CD4-positive, alpha-beta T cell (primary cell): ENCODE data around the gene EML6. TPM values are rescaled to one million over a fixed set of nuclear protein-coding genes. Genes with fewer than 3 reads are reported as not detected.
"Not testable (repeated sequence)": the region's sequence is repeated elsewhere in the genome, so short reads cannot be mapped to it uniquely, and the experiment has no call there.

ENCODE experiments used
- ATAC-seq: fragments of 200-7000 bp; cut with Tn5 transposase; one replicate; pipeline ENCODE4 v1.10.0; 2022; ENCODE audit warnings: mild to moderate bottlenecking; ENCODE audit not compliant: poor library complexity
- CTCF ChIA-PET: fragments of 350-600 bp; sonication (Branson Sonifier 250); formaldehyde crosslinking; loops from one replicate; lab custom pipeline; 2021; ENCODE audit warnings: antibody characterized with exemption, inconsistent platforms; lab: Charles Lee
- POLR2A ChIA-PET: fragments of 350-600 bp; sonication (Branson Sonifier 250); formaldehyde crosslinking; loops from one replicate; lab custom pipeline; 2021; ENCODE audit warnings: antibody characterized with exemption, inconsistent platforms; lab: Charles Lee
- DNase-seq, 14 experiments: peaks; one replicate each; pipeline ENCODE4 v3.0.0-alpha.2; 2013 to 2020; ENCODE audit warnings: mixed read lengths in 2 of 14
- H3K27ac ChIP-seq, 2 donors: one replicate each; pipeline versions ENCODE4 v1.5.1 to v1.7.0; 2013; ENCODE audit warnings: low read length in 2 of 2, low read depth in 1 of 2, mild to moderate bottlenecking in 1 of 2
- H3K27me3 ChIP-seq, 2 experiments: 1 replicate in 1 of 2; 2 replicates in 1 of 2; pipeline versions ENCODE4 v1.6.1 to v1.7.0; 2013; ENCODE audit warnings: low read length in 2 of 2, control low read depth in 1 of 2, mild to moderate bottlenecking in 1 of 2, moderate library complexity in 1 of 2; ENCODE audit not compliant: insufficient read depth in 2 of 2, control insufficient read depth in 1 of 2
- H3K36me3 ChIP-seq: one replicate; pipeline ENCODE4 v1.6.1; 2013; ENCODE audit warnings: low read length, control low read depth; ENCODE audit not compliant: insufficient read depth
- H3K4me1 ChIP-seq: one replicate; pipeline ENCODE4 v1.6.1; 2013; ENCODE audit warnings: low read length, control low read depth; ENCODE audit not compliant: insufficient read depth
- H3K4me3 ChIP-seq: one replicate; pipeline ENCODE4 v1.5.1; 2013; ENCODE audit warnings: mild to moderate bottlenecking, low read length, moderate library complexity
- H3K9me3 ChIP-seq, 2 experiments: 1 replicate in 1 of 2; 2 replicates in 1 of 2; pipeline versions ENCODE4 v1.6.1 to v1.7.0; 2013; ENCODE audit warnings: low read length in 2 of 2, mild to moderate bottlenecking in 2 of 2, control low read depth in 1 of 2, moderate library complexity in 1 of 2; ENCODE audit not compliant: control insufficient read depth in 1 of 2, insufficient read depth in 1 of 2
- H3K27ac Mint-ChIP-seq: one replicate; pipeline ENCODE4 v1.8.0; 2020; ENCODE audit warnings: mixed read lengths
- H3K27me3 Mint-ChIP-seq: one replicate; pipeline ENCODE4 v1.8.0; 2021; ENCODE audit warnings: mixed read lengths
- H3K36me3 Mint-ChIP-seq: one replicate; pipeline ENCODE4 v1.8.0; 2021; ENCODE audit warnings: low read depth, mixed read lengths
- H3K4me1 Mint-ChIP-seq: one replicate; pipeline ENCODE4 v1.8.0; 2021; ENCODE audit warnings: low read depth, mixed read lengths
- H3K4me3 Mint-ChIP-seq: one replicate; pipeline ENCODE4 v1.8.0; 2020; ENCODE audit warnings: mild to moderate bottlenecking, mixed read lengths
- H3K9me3 Mint-ChIP-seq: one replicate; pipeline ENCODE4 v1.8.0; 2020; ENCODE audit warnings: mixed read lengths
- intact Hi-C, 2 experiments: fragments of 100-400 bp; cut with DNase I in 1 of 2; cut with micrococcal nuclease in 1 of 2; formaldehyde crosslinking; loops; one replicate each; pipeline versions ENCODE4 v1.15.1 to v1.9.0; 2023 to 2025; cut with DNase I, micrococcal nuclease
- total RNA-seq, 174 experiments: library from RNA in 2 of 174; stranded (reverse) in 2 of 174; gene quantifications; one replicate each; pipeline ENCODE4 v1.2.3 and lab custom pipeline; 2021 to 2026
- TF ChIP-seq, protein P1 (sequence below): fragments of 200-600 bp; IDR thresholded peaks from one replicate; pipeline ENCODE4 v1.8.0; 2022; ENCODE audit warnings: antibody characterized with exemption, mild to moderate bottlenecking

The EML6 gene
- total RNA-seq, 2 experiments from 2014 or later = 0.22 to 0.34 TPM

GRCh38 chr2:54692556-54692955 lies 30.9 kb upstream of the EML6 start:
- Histone ChIP-seq H3K36me3 (no peaks in the 10 kb centered on the region), H3K27me3 (no peaks in the 10 kb centered on the region), H3K27ac (no peak overlapping the region), H3K4me3 (no peak overlapping the region), H3K4me1 (no peaks in the 10 kb centered on the region), H3K9me3 (no peaks in the 10 kb centered on the region)
- Mint-ChIP-seq H3K27me3 (peaks cover 7% of the 10 kb centered on the region), H3K4me3 (no peak overlapping the region), H3K27ac (no peak overlapping the region), H3K36me3 (no peaks in the 10 kb centered on the region), H3K4me1 (no peaks in the 10 kb centered on the region), H3K9me3 (no peaks in the 10 kb centered on the region)
- TF ChIP-seq, protein P1, sequence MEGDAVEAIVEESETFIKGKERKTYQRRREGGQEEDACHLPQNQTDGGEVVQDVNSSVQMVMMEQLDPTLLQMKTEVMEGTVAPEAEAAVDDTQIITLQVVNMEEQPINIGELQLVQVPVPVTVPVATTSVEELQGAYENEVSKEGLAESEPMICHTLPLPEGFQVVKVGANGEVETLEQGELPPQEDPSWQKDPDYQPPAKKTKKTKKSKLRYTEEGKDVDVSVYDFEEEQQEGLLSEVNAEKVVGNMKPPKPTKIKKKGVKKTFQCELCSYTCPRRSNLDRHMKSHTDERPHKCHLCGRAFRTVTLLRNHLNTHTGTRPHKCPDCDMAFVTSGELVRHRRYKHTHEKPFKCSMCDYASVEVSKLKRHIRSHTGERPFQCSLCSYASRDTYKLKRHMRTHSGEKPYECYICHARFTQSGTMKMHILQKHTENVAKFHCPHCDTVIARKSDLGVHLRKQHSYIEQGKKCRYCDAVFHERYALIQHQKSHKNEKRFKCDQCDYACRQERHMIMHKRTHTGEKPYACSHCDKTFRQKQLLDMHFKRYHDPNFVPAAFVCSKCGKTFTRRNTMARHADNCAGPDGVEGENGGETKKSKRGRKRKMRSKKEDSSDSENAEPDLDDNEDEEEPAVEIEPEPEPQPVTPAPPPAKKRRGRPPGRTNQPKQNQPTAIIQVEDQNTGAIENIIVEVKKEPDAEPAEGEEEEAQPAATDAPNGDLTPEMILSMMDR = no peak
- ChIA-PET CTCF (no interaction called here), POLR2A (interaction anchor here (0.8 kb wide), 1 partner anchor 12 kb away, joined by 3 read pairs; no protein-coding TSS in a partner anchor)
- DNase-seq (no peak), ATAC-seq (no peak)
- intact Hi-C loops = no loop called here

- H3K36me3 Mint-ChIP-seq = no peaks in the 10 kb centered on the region
- POLR2A ChIA-PET = no interaction called here
- DNase-seq (no peak), ATAC-seq (no peak)
- Histone ChIP-seq H3K4me3 (no peak overlapping the region), H3K9me3 (no peaks in the 10 kb centered on the region), H3K27ac (no peak overlapping the region), H3K4me1 (no peaks in the 10 kb centered on the region), H3K36me3 (no peaks in the 10 kb centered on the region), H3K27me3 (no peaks in the 10 kb centered on the region)
- H3K4me1 Mint-ChIP-seq = no peaks in the 10 kb centered on the region
- H3K27ac Mint-ChIP-seq = no peak overlapping the region
- H3K9me3 Mint-ChIP-seq = no peaks in the 10 kb centered on the region
- CTCF ChIA-PET = no interaction called here
- no peak overlapping the region for H3K4me3 Mint-ChIP-seq
- H3K27me3 Mint-ChIP-seq = peaks cover 4% of the 10 kb centered on the region
- TF ChIP-seq, protein P1 = no peak
- intact Hi-C loops = no loop called here
Measured at GRCh38 chr2:54695378-54695777, 28.1 kb upstream of the EML6 start.

DNA sequence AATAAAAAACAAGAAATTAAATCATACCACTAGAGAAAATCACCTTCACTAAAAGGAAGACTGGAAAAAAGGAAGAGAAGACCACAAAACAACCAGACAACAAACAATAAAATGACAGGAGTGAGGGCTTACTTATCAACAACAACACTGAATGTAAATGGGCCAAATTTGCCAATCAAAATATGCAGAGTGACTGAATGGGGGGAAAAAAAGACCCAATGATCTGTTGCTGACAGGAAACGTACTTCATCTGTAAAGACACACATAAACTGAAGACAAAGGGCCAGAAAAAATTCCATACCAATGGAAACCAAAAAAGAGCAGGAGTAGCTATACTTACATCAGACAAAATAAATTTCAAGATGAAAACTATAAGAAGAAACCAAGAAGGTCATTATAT lies 25.5 kb upstream of the EML6 start:
- H3K27ac Mint-ChIP-seq = no peak overlapping the region
- ATAC-seq (no peak), DNase-seq (no peak)
- ChIA-PET POLR2A (no interaction called here), CTCF (interaction anchor here (0.5 kb wide), 1 partner anchor 7 kb away, joined by 3 read pairs; no protein-coding TSS in a partner anchor)
- Histone ChIP-seq H3K36me3 (no peaks in the 10 kb centered on the region), H3K4me3 (no peak overlapping the region), H3K4me1 (no peaks in the 10 kb centered on the region), H3K9me3 (no peaks in the 10 kb centered on the region), H3K27ac (no peak overlapping the region), H3K27me3 (no peaks in the 10 kb centered on the region)
- TF ChIP-seq, protein P1 = no peak
- intact Hi-C loops = no loop called here
- H3K9me3 Mint-ChIP-seq = no peaks in the 10 kb centered on the region
- peaks cover 4% of the 10 kb centered on the region for H3K27me3 Mint-ChIP-seq
- no peak overlapping the region for H3K4me3 Mint-ChIP-seq
- no peaks in the 10 kb centered on the region for H3K4me1 Mint-ChIP-seq
- H3K36me3 Mint-ChIP-seq = no peaks in the 10 kb centered on the region

DNA sequence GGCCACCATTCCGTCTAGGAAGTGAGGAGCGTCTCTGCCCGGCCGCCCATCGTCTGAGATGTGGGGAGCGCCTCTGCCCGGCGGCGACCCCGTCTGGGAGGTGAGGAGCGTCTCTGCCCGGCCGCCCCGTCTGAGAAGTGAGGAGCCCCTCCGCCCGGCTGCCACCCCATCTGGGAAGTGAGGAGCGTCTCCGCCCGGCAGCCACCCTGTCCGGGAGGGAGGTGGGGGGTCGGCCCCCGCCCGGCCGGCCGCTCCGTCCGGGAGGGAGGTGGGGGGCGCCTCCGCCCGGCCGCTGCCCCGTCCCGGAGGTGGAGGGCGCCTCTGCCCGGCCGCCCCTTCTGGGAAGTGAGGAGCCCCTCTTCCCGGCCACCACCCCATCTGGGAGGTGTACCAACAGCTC lies 24.5 kb upstream of the EML6 start:
- H3K27me3 Mint-ChIP-seq, H3K9me3 ChIP-seq, POLR2A ChIA-PET, H3K36me3 ChIP-seq, H3K27me3 ChIP-seq, CTCF ChIA-PET, H3K27ac ChIP-seq, H3K9me3 Mint-ChIP-seq, H3K36me3 Mint-ChIP-seq, H3K4me1 Mint-ChIP-seq, H3K4me1 ChIP-seq, ATAC-seq, H3K27ac Mint-ChIP-seq, intact Hi-C loops, H3K4me3 Mint-ChIP-seq, DNase-seq, H3K4me3 ChIP-seq: not testable (repeated sequence)
